GM19043 (cell line): ENCODE results near the gene PDE7B.

Experiments
- ATAC-seq: cut with Tn5 transposase; IDR thresholded peaks from one replicate; pipeline ENCODE4 v1.9.1; 2021; ENCODE audit warnings: low read depth; ENCODE audit not compliant: unreplicated experiment

Gene PDE7B

DNA sequence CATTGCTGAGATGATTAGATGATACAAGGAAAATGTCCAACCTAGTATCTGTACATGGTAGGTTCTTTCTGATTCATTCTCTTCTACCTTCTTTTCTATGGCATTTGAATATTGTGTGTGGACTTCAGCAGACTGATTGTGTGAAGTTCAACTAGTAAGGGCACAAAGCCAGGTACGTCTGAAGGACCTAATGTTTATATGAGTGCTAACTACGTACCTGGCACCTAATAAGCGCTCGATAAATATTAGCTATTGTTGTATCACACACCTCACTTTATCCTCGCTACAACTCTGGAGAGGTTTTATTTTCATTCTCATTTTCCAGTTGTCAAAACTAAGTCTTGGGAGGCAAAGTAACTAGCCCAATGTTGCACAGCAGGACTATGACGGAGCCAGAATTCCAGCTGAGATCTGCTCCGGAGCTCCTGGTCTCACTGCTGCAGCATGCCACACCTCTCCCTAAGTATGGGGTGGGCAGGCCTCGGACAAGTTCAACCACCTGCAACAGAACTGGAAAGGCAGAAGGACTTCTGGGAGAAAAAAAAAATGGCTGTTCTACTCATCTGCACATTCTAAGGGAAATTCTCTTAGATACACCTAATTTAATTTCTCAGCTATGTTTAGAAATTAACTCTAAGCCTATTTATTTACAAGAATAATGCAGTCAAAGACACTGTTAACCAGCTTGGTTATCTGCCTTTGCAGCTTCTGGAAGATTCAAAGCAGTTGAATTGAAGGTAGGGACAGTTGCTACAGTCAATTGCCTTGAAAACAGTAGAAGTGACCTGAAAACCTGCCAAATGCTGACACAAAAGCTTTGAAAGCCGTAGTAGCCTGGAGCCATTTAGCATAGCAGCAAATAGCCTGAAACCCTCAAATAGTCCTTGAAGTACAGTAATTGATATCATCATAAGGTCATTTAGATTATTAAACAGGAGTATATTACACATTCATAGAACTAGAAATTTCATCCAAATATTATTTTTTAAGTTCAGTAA lies 165.0 kb downstream of the PDE7B start:
- ATAC-seq = no peak

DNA sequence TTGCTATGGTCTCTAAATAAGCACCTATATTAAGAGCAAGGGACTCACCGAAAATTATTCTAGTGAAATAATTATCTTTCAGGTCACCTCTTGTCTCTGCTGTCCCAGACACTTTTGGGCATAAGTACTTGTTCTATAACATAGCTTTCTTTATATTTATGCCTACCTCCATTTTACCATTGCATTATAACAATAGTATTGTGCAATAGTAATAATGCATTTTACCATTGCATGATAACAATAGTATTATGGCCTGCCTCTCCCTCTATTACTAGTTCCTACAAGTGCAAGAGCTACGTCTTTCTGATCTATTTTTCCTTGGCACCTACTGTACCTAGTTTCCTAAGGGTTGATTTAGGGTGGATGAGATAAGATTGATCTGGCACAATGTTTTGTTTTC lies 169.2 kb downstream of the PDE7B start:
- ATAC-seq = no peak

DNA sequence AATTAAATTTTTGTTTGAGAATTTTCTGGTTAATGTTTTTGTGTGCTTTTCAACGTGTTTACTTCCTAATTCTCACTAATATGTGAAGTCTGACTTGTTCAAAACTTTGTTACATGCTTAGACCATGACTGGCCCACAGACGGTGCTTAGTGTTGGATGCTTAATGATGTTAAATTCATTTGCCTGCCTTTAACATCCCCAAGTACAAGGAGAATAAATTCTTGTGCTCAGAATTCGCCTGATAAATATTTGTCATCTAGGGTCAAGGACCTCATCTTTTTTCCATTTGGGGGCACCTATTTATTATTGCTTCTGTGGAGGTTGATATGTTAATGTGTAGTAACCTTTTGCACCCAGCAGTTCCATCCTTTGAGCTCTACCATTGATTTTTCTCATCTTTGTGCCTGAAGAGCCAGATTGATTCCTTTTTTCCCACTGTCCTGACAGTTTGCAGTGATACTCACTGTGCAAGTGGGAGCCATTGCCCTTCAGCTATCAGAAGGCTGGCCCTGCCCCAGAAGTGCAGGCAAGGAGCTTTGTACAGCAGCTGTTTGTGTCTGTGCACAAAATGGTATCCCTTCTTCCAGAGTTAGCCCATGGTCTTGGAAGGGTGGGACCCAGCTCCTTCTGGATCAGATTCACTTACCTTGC lies 170.8 kb downstream of the PDE7B start:
- ATAC-seq = no peak

- ATAC-seq = no peak
Measured at GRCh38 chr6:136024711-136025110, 173.2 kb downstream of the PDE7B start.

GRCh38 chr6:136025736-136026135 lies 174.2 kb downstream of the PDE7B start:
- ATAC-seq = no peak

DNA sequence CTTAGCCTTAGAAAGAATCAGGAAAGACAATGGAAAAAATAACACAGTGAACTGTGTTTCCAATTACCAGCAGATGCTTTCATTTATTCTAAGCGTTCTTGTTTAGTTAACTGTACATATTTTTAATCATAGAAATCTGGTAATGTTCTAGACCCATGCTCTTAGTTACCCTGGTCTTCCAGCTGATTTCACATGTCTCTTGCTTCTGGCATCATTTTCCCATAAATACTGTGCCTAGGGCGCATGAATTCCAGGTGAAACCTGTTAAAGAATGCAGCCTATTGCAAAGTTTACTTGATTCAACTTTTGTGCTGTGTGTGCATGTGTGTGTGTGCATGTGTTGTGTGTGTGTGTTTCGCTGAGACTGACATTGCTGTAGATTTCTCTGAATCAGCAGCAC lies 178.6 kb downstream of the PDE7B start:
- ATAC-seq = no peak

- ATAC-seq = no peak
Measured at GRCh38 chr6:136031982-136032381, 180.5 kb downstream of the PDE7B start.

GRCh38 chr6:136033416-136033815 lies 181.9 kb downstream of the PDE7B start:
- no peak for ATAC-seq

DNA sequence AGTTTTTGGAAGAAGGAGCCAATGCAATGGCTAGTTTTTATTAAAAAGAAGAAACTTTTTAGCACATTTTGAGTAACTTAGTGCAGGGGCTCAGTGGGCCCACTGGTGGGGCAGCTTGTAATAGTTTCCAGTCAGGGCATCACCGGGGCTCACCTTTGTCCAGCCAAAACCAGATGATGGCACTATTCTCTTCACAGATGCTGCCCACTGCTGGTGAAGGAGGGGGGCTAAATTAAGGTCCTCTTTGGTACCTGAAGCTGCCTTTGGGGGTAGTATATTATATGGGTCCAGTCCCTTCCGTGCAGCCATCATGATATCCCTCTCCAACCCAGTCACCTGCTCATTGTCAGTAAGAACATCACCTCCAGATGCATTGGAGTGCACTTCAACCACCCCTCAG lies 182.9 kb downstream of the PDE7B start:
- no peak for ATAC-seq

DNA sequence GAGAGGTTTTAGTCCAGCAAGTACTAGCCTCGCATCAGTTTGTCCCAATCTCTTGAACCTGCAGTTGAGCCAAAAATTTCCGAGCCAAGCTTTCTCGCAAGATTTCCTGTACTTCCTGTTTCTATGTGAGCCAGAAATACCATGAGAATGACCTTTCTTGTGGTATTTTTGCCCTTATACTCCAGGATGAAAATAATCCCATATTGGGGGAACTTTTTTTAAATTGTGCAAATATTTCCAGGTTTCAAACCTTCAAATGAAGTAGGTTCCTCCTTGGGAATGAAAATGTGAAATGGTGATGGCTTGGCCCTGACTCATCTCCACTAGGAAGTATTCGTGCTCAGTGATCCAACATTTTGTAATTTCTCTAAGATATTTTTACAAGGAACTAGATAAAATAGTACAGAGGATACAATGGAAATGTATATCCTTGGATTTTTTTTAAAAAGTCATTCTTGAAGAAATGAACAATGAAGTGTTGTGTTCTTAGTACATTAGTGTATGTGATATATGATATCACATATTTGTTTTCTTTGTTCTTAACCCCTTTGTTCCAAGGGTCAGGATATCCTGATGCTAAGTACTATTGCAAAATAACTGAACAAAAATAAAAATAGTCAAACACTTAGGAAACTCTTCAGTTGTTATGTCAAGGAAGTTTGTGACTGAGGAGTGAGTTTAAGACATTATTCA lies 184.0 kb downstream of the PDE7B start:
- ATAC-seq = no peak

- no peak for ATAC-seq
Measured at GRCh38 chr6:136036071-136036380, 184.5 kb downstream of the PDE7B start.

GRCh38 chr6:136036601-136037000 lies 185.1 kb downstream of the PDE7B start:
- no peak for ATAC-seq

DNA sequence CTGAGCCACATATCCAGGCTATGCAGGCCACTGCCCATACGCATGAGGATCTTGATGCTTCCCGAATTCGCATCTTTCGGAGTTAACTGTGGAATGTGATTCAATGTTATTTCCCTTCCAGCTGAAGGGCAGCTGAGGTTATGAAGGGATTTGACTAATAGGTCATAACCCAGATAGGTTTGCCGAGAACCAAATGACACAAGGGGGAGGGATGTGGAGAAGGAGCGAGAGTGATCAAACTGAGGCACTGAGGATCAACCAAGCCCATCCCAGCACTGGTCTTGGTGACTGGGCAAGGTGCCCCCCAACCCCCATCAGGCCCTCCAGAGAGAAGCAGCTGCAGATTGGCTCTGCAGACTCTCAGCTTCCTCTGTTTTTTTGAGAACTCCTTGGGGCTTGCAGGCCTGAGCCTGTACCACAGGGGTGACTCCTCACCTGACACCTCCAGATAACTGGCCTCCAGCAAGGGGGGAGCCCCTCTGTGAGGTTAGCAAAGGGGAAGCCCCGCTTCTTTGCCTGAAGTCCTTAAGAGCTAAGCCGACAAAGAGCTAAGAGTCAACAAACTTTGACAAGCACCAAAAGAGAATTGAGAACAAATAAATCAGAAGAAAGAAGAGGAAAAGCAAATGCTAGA lies 185.9 kb downstream of the PDE7B start:
- no peak for ATAC-seq

DNA sequence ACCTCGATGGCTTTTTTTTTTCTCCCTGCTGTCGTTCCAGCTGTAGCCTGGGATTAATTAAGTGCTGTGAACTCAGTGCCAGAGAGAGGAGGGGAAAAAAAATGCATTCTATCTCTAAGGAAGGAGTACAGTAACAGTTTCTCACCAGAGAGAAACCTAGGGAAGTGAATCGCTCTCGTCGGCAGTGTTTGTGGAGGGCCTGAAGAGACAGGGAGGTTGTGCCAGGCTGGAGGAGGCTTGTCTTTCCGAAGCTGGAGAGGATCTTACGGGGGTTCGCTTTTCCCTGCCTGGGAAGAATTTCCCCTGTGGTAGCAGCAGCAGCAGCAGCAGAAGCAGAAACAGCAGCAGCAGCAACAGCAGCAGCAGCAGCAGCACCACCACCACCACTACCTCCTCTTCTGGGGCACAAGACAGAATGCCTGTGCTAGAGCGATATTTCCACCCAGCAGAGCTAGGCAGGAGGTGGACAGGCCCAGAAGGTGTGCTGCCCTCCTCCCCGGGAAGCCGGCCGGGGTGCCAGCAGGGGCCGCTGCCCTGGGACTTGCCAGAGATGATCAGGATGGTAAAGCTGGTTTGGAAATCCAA lies 186.5 kb downstream of the PDE7B start:
- no peak for ATAC-seq

- ATAC-seq = no peak
Measured at GRCh38 chr6:136038531-136038930, 187.0 kb downstream of the PDE7B start.

DNA sequence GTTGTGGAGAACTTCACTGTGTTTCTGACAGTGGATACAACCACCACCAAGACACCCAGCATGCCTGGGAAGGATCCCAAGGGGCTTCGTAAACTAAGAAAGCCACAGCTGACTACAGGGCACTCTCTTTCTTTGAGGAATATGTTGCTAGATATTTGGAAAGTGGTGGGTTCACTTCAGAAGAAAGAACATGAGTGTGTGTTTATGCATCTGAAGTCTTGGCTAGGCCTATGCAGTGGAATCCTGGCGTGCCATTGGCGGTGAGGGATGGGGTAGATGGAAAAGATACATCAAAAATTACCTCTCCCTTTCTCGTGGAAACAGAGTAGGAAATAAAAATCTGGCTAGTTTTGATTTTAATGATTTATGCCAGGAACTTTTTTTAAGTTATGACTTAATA lies 187.7 kb downstream of the PDE7B start:
- no peak for ATAC-seq

GRCh38 chr6:136050475-136050874 lies 199.0 kb downstream of the PDE7B start:
- ATAC-seq = no peak

GRCh38 chr6:136051140-136051775 lies 199.8 kb downstream of the PDE7B start:
- no peak for ATAC-seq

DNA sequence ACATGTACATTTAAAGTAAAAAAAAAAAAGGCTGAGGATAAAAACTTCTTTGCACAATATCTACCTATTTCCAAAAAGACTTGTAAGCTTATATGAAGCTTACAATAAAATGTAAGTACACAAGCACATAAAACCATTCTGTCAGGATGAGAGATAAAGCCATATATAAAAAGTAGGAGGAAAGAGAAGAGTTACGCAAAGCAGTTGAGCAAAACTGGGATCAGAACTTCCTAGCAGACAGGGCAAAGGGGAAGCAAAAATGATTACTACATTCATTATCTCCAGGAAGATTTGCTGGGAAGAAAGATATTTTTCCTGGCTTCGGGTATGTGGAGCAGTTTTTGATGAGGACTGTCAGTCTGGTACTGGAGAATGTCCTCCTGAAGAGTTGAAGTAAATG lies 200.5 kb downstream of the PDE7B start:
- ATAC-seq = no peak

DNA sequence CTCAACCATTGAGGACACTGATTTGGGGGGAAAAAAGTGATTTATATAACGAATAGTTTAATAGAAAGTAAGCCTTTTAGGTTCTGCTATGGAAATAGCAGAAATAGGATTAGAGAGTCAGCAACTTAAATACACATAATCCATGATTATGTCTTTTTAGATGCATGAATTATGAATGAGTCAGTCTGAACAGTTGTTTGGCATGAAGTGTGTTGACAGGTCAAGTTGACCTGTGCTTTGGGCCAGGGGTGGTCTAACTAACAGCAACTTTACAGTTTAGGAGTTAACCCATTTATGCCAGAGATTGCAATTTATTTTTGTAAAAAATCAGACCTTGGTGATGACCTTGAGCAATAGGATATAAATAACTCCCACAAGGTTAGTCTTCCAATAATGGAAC lies 207.4 kb downstream of the PDE7B start:
- ATAC-seq = no peak
